ENCODE measurements around the gene SLC9A9.

- TF ChIP-seq CTCF (IDR thresholded peaks at IDR 0.05) (no peak), POLR2A (IDR thresholded peaks at IDR 0.05) (no peak), POLR2AphosphoS5 (IDR thresholded peaks at IDR 0.05) (no peak)
Measured at GRCh38 chr3:143240886-143241285, 607.4 kb downstream of the SLC9A9 start.

All from prostate gland (tissue), 2 donors.